ENCODE data around the gene TMEM263. TPM values are rescaled to one million over a fixed set of nuclear protein-coding genes. Genes with fewer than 3 reads are reported as not detected.

The TMEM263 gene
- total and polyA plus RNA-seq, 9 of the 15 experiments (the other 6 are each of a cell fraction or from before 2014, with no cell fraction given) = 12.6 to 36.7 (median 24.4) TPM

DNA sequence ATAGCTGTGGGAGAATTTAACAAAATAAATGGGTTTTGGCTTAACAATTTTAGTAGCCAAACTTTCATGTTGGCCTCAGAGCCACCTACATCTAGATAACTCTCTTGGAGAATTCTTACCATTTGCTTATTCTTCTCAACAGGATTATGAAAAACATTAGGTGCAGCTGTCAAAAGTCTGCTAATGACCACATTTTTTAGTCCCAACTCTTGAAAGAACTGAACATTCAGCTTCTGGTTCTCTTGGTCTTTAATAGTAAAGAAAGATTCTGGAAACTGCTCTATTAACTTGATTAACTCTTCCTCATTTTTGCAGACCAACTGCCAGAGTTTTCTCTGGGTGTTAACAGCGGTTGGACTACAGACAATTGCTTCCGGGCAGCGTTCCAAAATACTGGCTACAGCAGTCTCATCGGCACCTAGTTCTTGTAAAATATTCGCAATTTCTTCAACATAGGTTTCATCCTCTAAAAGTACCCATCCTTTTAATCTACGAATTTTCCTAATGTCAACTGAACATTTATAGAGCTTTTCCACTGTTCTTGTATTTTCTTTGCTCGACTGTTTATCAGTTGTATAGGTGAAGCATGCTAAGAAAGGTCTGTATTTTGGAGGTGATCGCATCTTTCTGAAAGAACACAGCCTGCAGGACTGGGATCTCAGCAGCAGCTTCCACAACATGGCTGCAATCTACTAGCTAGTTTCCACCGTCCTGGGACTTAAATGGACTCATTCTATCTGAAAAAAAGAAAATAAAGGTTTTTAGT, 22.5 kb downstream of the TMEM263 start:
- ChIA-PET POLR2A (interaction anchor here (0.6 to 5.5 kb wide), 6 partner anchors 8 to 41 kb away, joined by 3 to 28 read pairs (median 6); partner anchors contain the start of genes MTERF2 and TMEM263), CTCF (ENCODE audit: low intra/inter-chr PET ratio) (no interaction called here)
- DNase-seq (ENCODE audit: extremely low read depth in 1 of 4, low spot score in 3 of 4) (peak in 2 of 4 experiments; percentile 42 to 83), ATAC-seq (peak; percentile 65), FAIRE-seq (peak; percentile 76)
- 2% methylated on average over 9 of the region's 9 CpGs for WGBS (ENCODE audit: insufficient coverage, low coverage, missing lambda C conversion rate)
- Histone ChIP-seq H3K79me2 (ENCODE audit: control insufficient read depth, insufficient read depth, low read length) (peaks cover 16% of the 10 kb centered on the region; the same call in 2 of the 3 replicates), H3K4me3 (no peak overlapping the region), H3K4me1 (replicated peaks in 1 of 2; ENCODE audit: control insufficient read depth in 2 of 2, insufficient read depth in 2 of 2, low read length in 2 of 2) (peaks cover 7 to 52% of the 10 kb centered on the region in 2 experiments), H3K27me3 (ENCODE audit: control insufficient read depth in 2 of 2, insufficient read depth in 2 of 2, low read length in 2 of 2) (no peaks in the 10 kb centered on the region), H3K9me1 (ENCODE audit: control insufficient read depth, insufficient read depth, low read length) (no peaks in the 10 kb centered on the region), H2AFZ (ENCODE audit: low read depth, low read length) (peak overlapping the region; percentile 6; the same call in 1 of the 2 replicates), H3K9me3 (replicated peaks; ENCODE audit: control insufficient read depth, insufficient read depth, low read depth, low read length) (no peaks in the 10 kb centered on the region), H3K36me3 (ENCODE audit: control insufficient read depth, insufficient read depth, low read length) (peaks cover 40% of the 10 kb centered on the region), H3K9ac (ENCODE audit: insufficient read depth in 1 of 2, low read depth in 2 of 2, low read length in 2 of 2) (peak overlapping the region in 1 of 2 experiments; percentile 13; a peak in 2 of 4 replicates), H3K4me2 (ENCODE audit: insufficient read depth, low read length) (peak overlapping the region; percentile 4; the same call in 1 of the 2 replicates), H4K20me1 (replicated peaks; ENCODE audit: control insufficient read depth, insufficient read depth, low read length) (no peaks in the 10 kb centered on the region), H3K27ac (ENCODE audit: extremely low read depth, low read depth, low read length) (peak overlapping the region; percentile 63; the same call in 2 of the 3 replicates)
- in situ Hi-C loops (cut with MboI) = no loop called here
- no TSS peak for BruUV-seq (replicated peaks)
- intact Hi-C loops (cut with micrococcal nuclease) = no loop called here
- TF ChIP-seq SMAD4 (CRISPR knock-in tag; conservative IDR thresholded peaks at IDR 0.05) (0 out of 2 replicates have a peak, but pooled peaks have one; percentile 24), NFIC (IDR thresholded peaks at IDR 0.05) (peak; percentile 91), ARID1B (IDR thresholded peaks at IDR 0.05) (0 out of 2 replicates have a peak, but pooled peaks have one; percentile 30), SPI1 (IDR thresholded peaks at IDR 0.05; ENCODE audit: borderline replicate concordance, low read depth, low read length) (peak; percentile 57; the same call in 1 of the 2 replicates), ETV1 (tag; conservative IDR thresholded peaks at IDR 0.05; ENCODE audit: low read depth) (peak; percentile 24; the same call in 1 of the 2 replicates), SMARCB1 (IDR thresholded peaks at IDR 0.05; ENCODE audit: insufficient read length, low read depth) (peak; percentile 45), CXXC5 (CRISPR knock-in tag; IDR thresholded peaks at IDR 0.05) (peak; percentile 23), CBX3 (IDR thresholded peaks at IDR 0.05; ENCODE audit: borderline replicate concordance in 1 of 2, low read length in 2 of 2) (peak in 1 of 2 experiments; percentile 27; a peak in 1 of 3 replicates), YY1 (IDR thresholded peaks at IDR 0.05; ENCODE audit: borderline replicate concordance in 1 of 3, control insufficient read depth in 1 of 3, extremely low read depth in 1 of 3, insufficient read depth in 3 of 3, insufficient read length in 1 of 3, insufficient replicate concordance in 2 of 3, low read depth in 1 of 3, low read length in 2 of 3) (peak in 1 of 3 experiments; percentile 32), SREBF1 (IDR thresholded peaks at IDR 0.05; ENCODE audit: borderline replicate concordance, low read depth, low read length) (no peak)
- TF ChIP-seq, protein P1, sequence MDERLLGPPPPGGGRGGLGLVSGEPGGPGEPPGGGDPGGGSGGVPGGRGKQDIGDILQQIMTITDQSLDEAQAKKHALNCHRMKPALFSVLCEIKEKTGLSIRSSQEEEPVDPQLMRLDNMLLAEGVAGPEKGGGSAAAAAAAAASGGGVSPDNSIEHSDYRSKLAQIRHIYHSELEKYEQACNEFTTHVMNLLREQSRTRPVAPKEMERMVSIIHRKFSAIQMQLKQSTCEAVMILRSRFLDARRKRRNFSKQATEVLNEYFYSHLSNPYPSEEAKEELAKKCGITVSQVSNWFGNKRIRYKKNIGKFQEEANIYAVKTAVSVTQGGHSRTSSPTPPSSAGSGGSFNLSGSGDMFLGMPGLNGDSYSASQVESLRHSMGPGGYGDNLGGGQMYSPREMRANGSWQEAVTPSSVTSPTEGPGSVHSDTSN (CRISPR knock-in tag; IDR thresholded peaks at IDR 0.05; ENCODE audit: low read depth) = no peak
- TF ChIP-seq, protein P1 (tag; conservative IDR thresholded peaks at IDR 0.05; ENCODE audit: low read depth) = 0 out of 2 replicates have a peak, but pooled peaks have one; percentile 15
- TF ChIP-seq, protein P2, sequence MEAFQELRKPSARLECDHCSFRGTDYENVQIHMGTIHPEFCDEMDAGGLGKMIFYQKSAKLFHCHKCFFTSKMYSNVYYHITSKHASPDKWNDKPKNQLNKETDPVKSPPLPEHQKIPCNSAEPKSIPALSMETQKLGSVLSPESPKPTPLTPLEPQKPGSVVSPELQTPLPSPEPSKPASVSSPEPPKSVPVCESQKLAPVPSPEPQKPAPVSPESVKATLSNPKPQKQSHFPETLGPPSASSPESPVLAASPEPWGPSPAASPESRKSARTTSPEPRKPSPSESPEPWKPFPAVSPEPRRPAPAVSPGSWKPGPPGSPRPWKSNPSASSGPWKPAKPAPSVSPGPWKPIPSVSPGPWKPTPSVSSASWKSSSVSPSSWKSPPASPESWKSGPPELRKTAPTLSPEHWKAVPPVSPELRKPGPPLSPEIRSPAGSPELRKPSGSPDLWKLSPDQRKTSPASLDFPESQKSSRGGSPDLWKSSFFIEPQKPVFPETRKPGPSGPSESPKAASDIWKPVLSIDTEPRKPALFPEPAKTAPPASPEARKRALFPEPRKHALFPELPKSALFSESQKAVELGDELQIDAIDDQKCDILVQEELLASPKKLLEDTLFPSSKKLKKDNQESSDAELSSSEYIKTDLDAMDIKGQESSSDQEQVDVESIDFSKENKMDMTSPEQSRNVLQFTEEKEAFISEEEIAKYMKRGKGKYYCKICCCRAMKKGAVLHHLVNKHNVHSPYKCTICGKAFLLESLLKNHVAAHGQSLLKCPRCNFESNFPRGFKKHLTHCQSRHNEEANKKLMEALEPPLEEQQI (IDR thresholded peaks at IDR 0.05) = no peak
- TF ChIP-seq, protein P3, sequence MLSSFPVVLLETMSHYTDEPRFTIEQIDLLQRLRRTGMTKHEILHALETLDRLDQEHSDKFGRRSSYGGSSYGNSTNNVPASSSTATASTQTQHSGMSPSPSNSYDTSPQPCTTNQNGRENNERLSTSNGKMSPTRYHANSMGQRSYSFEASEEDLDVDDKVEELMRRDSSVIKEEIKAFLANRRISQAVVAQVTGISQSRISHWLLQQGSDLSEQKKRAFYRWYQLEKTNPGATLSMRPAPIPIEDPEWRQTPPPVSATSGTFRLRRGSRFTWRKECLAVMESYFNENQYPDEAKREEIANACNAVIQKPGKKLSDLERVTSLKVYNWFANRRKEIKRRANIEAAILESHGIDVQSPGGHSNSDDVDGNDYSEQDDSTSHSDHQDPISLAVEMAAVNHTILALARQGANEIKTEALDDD (IDR thresholded peaks at IDR 0.05) = peak; percentile 83
